ENCODE measurements around the gene EREG.

EREG gene

DNA sequence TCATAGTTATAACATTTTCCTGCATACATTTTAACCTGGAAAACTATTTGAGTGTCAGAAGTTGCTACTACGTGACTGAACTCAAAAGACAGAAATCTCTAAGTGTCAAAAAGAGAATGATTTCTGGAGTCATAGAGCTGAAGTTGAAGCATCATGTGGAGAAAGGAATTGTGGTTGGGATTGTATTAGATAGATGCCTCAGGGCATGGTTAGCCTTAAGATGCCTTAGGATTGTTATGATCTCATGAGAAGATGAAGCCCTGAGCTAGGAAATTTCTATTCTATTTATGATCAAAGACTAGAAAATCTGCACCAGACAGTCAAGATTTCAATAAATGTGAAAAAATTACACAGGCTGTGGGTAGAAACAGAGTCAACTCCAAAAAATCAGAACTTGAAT is 36.4 kb upstream of the EREG start:
- Histone ChIP-seq H3K9me3 (ENCODE audit: insufficient read depth, low read length) (no peaks in the 10 kb centered on the region), H3K9ac (ENCODE audit: low read length) (no peak overlapping the region), H3K4me1 (ENCODE audit: low read length) (no peaks in the 10 kb centered on the region), H3K27me3 (ENCODE audit: low read depth, low read length) (peaks cover 15% of the 10 kb centered on the region; the same call in 1 of the 2 replicates), H3K79me2 (ENCODE audit: low read length) (no peaks in the 10 kb centered on the region), H3K27ac (ENCODE audit: low read length) (no peak overlapping the region), H4K20me1 (ENCODE audit: insufficient read depth, low read length) (no peaks in the 10 kb centered on the region), H3K36me3 (replicated peaks; ENCODE audit: low read depth, low read length) (no peaks in the 10 kb centered on the region), H2AFZ (ENCODE audit: low read depth, low read length) (no peak overlapping the region), H3K4me2 (ENCODE audit: low read length) (no peak overlapping the region), H3K4me3 (ENCODE audit: low read length) (no peak overlapping the region)
- TF ChIP-seq, protein P1, sequence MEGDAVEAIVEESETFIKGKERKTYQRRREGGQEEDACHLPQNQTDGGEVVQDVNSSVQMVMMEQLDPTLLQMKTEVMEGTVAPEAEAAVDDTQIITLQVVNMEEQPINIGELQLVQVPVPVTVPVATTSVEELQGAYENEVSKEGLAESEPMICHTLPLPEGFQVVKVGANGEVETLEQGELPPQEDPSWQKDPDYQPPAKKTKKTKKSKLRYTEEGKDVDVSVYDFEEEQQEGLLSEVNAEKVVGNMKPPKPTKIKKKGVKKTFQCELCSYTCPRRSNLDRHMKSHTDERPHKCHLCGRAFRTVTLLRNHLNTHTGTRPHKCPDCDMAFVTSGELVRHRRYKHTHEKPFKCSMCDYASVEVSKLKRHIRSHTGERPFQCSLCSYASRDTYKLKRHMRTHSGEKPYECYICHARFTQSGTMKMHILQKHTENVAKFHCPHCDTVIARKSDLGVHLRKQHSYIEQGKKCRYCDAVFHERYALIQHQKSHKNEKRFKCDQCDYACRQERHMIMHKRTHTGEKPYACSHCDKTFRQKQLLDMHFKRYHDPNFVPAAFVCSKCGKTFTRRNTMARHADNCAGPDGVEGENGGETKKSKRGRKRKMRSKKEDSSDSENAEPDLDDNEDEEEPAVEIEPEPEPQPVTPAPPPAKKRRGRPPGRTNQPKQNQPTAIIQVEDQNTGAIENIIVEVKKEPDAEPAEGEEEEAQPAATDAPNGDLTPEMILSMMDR (IDR thresholded peaks at IDR 0.05; ENCODE audit: low read depth, low read length) = no peak
- no peak for TF ChIP-seq EZH2phosphoT487 (IDR thresholded peaks at IDR 0.05; ENCODE audit: low read depth)

DNA sequence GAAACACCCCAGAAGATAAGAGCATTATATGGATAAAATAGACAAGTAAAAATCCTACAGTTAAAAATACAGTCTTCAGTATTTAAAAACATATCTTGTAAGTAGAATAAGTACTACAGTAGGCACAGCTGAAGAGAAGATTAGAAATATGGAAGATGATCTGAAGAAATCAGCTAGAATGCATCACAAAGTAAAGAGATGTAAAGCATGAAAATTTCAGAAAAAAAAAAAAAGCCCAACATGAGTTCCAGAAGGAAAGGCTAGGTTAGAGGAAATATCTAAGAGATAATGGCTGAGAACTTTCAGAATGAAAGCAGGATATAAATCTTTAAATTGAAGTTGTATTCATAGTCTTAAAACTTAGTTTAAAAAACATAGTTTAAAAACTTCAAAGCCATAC is 35.6 kb upstream of the EREG start:
- Histone ChIP-seq H3K9ac (ENCODE audit: low read length) (no peak overlapping the region), H3K36me3 (replicated peaks; ENCODE audit: low read depth, low read length) (no peaks in the 10 kb centered on the region), H2AFZ (ENCODE audit: low read depth, low read length) (no peak overlapping the region), H3K4me1 (ENCODE audit: low read length) (no peaks in the 10 kb centered on the region), H3K27me3 (ENCODE audit: low read depth, low read length) (peaks cover 7% of the 10 kb centered on the region; the same call in 1 of the 2 replicates), H3K27ac (ENCODE audit: low read length) (no peak overlapping the region), H4K20me1 (ENCODE audit: insufficient read depth, low read length) (no peaks in the 10 kb centered on the region), H3K9me3 (ENCODE audit: insufficient read depth, low read length) (no peaks in the 10 kb centered on the region), H3K4me2 (ENCODE audit: low read length) (no peak overlapping the region), H3K79me2 (ENCODE audit: low read length) (no peaks in the 10 kb centered on the region), H3K4me3 (ENCODE audit: low read length) (no peak overlapping the region)
- TF ChIP-seq EZH2phosphoT487 (IDR thresholded peaks at IDR 0.05; ENCODE audit: low read depth) = no peak
- TF ChIP-seq, protein P1 (IDR thresholded peaks at IDR 0.05; ENCODE audit: low read depth, low read length) = no peak

DNA sequence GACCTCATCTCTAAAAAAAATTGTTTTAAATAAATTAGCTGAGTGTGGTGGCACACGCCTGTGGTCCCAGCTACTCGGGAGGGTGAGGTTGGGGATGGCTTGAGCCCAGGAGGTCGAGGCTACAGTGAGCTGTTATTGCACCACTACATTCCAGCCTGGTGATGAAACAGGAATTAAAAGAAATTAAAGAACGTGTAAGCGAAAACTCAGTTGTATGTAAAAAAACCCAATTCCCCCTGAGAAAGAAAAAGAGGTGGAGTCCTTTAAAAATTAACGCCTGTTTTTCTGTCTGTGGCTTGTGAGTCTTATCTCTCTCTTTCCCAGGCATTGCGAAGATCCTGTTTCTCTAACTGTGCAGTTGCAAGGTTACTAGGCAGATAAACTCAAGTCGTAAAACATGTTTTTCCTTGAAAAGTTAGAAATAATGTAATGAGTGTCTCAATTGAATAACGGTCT is 34.6 kb upstream of the EREG start:
- TF ChIP-seq, protein P1 (IDR thresholded peaks at IDR 0.05; ENCODE audit: low read depth, low read length) = no peak
- no peak for TF ChIP-seq EZH2phosphoT487 (IDR thresholded peaks at IDR 0.05; ENCODE audit: low read depth)
- Histone ChIP-seq H3K9ac (ENCODE audit: low read length) (no peak overlapping the region), H2AFZ (ENCODE audit: low read depth, low read length) (no peak overlapping the region), H3K79me2 (ENCODE audit: low read length) (no peaks in the 10 kb centered on the region), H3K4me1 (ENCODE audit: low read length) (peaks cover 5% of the 10 kb centered on the region), H3K27ac (ENCODE audit: low read length) (no peak overlapping the region), H3K9me3 (ENCODE audit: insufficient read depth, low read length) (no peaks in the 10 kb centered on the region), H4K20me1 (ENCODE audit: insufficient read depth, low read length) (no peaks in the 10 kb centered on the region), H3K4me3 (ENCODE audit: low read length) (no peak overlapping the region), H3K27me3 (ENCODE audit: low read depth, low read length) (no peaks in the 10 kb centered on the region), H3K36me3 (replicated peaks; ENCODE audit: low read depth, low read length) (no peaks in the 10 kb centered on the region), H3K4me2 (ENCODE audit: low read length) (no peak overlapping the region)

DNA sequence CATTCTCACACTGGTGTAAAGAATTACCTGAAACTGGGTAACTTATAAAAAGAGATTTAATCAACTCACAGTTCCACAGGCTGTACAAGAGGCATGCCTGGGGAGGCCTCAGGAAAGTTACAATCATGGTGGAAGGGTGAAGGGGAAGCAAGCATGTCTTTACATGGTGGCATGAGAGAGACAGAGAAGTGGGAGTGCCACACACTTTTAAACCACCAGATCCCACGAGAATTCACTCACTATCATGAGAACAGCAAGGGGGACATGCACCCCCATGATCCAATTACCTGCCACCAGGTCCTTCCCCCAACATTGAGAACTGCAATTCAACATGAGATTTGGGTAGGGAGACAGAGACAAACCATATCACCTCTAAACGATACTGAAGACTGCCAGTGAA is 33.7 kb upstream of the EREG start:
- Histone ChIP-seq H3K4me2 (ENCODE audit: low read length) (no peak overlapping the region), H3K36me3 (replicated peaks; ENCODE audit: low read depth, low read length) (no peaks in the 10 kb centered on the region), H3K4me3 (ENCODE audit: low read length) (no peak overlapping the region), H2AFZ (ENCODE audit: low read depth, low read length) (no peak overlapping the region), H3K79me2 (ENCODE audit: low read length) (no peaks in the 10 kb centered on the region), H3K9ac (ENCODE audit: low read length) (no peak overlapping the region), H4K20me1 (ENCODE audit: insufficient read depth, low read length) (no peaks in the 10 kb centered on the region), H3K4me1 (ENCODE audit: low read length) (peaks cover 14% of the 10 kb centered on the region), H3K9me3 (ENCODE audit: insufficient read depth, low read length) (no peaks in the 10 kb centered on the region), H3K27ac (ENCODE audit: low read length) (no peak overlapping the region), H3K27me3 (ENCODE audit: low read depth, low read length) (no peaks in the 10 kb centered on the region)
- TF ChIP-seq, protein P1 (IDR thresholded peaks at IDR 0.05; ENCODE audit: low read depth, low read length) = no peak
- no peak for TF ChIP-seq EZH2phosphoT487 (IDR thresholded peaks at IDR 0.05; ENCODE audit: low read depth)
